Stimulated activated CD8-positive, alpha-beta memory T cell treated with anti-CD3 and anti-CD28 coated beads, Interleukin-7, amount 100 ng/mL, for 24 hours (primary cell): ENCODE data around the gene SPOPL.
"Not testable (repeated sequence)": the region's sequence is repeated elsewhere in the genome, so short reads cannot be mapped to it uniquely, and the experiment has no call there.

ENCODE experiments used
- DNase-seq: peaks from one replicate; pipeline ENCODE4 v3.0.0-alpha.2; 2020; ENCODE audit warnings: low read depth

SPOPL gene

DNA sequence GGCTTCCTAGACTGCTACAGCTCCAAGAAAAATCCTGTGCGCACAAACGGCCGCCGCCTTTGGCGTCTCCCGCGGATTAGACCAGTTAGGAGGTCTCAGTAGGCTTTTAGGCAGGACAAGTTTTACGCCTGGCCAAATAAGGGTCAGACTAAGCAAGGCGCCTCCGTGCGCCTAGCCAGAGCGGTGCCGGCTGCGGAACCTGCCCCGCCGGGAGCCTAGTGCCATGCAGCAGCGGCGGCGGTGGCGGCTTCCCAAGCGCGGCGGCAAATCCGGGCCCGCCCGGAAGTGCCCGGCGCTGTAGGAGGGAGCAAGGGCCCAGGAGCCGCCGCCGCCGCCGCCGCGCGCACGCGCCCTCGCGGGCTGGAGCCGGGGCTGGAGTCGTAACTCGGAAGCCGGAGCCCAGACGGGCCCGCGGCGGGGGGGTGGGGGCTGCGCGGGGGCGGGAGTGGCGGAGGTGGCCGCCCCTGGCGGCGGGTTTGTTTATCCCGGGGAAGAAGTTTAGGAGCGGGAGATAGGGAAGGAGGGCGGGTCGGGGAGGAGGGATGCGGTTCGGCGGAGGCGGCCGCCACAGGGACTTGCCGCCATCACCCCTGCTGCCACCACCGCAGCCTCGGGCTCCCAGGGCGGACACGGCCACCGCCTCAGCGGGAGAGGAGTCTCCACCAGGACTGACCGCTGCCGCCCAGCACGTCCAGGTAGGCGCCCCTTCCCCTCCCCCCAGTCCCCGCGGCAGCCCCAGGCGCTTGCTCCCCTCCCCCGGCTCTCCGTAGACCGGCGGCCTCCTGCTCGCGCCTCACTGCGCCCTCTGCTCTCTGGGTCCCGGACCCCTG lies at the start of gene SPOPL:
SPOPL (plus strand) TSS at position 346 of the 830 bp plus-strand sequence. CDS start 48,447 bp downstream, outside the sequence.
- peak; percentile 71 for DNase-seq

DNA sequence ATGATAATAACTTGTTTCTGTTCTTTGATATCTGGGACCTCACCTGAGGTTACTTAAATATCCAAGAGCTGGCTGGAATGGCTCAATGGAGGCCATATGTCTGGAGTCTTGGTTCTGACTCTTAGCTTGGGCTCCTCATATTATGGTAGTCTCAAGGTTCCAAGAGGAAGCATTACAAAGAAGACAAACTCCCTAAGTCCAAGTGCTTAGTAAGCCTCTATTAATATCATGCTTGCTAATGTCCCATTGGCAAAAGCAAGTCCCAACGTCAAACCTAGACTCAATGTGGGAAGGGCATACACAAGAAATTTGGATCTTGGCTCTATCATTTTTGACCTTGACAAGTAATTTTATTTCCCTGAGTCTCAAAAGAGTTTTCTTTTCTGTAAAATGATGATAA lies 49.2 kb upstream of the SPOPL start:
- DNase-seq = no peak

DNA sequence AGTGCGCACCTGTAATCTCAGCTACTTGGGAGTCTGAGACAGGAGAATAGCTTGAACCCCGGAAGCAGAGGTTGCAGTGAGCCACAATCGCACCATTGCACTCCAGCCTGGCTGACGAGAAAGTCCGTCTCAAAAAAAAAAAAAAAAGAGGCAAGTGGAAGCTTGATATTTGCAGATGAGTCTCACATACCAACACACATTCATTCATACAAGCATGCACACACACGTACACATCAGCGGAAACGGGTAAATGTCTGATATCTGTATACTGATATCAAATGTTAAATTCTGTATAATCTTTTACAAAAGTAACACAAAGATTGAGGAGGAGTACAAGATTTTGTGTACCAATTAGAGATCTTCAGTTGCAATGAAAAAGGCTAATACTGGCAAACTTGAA lies 47.8 kb upstream of the SPOPL start:
- no peak for DNase-seq

DNA sequence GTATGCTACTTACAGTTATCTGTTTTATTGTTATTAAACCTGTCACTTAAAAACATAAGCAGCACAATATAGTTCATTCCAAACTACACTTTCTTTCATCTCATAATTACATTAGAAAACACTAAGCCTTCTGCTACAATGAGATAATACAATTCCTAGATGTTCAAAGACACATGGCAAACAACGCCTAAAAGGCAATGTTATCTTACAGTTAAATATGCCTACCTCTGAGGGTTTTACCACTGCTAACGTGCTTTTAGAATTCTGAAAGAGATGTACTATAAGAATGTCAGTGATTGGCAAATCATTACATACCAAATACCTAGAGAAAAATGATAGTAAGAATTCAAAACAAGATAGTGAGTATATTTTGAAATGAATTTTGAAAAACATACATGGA lies 46.8 kb upstream of the SPOPL start:
- no peak for DNase-seq

DNA sequence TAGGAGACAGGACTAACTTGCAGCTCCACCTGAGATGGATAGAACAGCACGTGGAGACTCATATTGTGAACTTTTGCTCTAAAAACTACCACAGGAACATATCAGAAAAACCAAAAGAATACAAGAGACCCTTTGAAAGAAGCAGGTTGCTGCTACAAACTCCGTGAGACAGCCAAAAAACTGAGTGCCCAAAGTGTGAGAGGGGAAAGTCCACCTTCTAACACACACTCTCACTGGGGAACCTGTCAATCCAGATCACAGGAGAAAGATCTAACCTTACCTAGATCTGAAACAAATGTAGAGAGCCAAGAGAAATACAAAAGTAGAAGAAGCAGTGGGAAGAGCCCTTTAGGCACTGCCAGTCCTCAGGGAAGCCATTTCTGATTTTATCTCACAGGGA lies 46.3 kb upstream of the SPOPL start:
- no peak for DNase-seq

DNA sequence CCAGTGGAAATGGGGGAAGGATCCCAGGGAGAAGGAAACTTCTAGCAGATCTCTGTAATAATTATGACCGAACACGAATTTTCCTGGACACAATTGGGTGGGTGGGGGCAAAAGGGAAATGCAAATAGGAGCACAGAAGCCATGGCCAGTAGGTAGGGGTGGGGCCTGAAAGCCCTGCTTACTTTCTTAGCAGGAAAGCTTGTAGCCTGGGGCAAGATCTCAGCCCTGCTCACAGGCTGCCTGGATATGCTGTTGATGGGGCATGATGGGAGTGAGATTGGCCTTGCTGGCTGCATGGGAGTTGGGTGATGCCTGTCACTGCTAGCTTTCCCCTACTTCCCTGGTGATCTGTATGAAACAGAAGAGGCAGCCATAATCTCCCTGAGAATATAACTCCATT lies 45.9 kb upstream of the SPOPL start:
- no peak for DNase-seq

DNA sequence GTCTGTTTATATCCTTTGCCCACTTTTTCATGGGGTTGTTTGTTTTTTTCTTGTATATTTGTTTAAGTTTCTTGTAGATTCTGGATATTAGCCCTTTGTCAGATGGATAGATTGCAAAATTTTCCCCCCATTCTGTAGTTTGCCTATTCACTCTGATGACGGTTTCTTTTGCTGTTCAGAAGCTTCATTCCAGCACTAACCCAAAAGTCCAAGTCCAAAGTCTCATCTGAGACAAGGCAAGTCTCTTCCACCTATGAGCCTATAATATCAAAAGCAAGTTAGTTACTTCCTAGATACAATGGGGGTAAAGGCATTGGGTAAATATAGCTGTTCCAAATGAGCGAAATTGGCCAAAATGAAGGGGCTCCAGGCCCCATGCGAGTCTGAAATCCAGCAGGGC lies 38.9 kb upstream of the SPOPL start:
- DNase-seq = not testable (repeated sequence)

DNA sequence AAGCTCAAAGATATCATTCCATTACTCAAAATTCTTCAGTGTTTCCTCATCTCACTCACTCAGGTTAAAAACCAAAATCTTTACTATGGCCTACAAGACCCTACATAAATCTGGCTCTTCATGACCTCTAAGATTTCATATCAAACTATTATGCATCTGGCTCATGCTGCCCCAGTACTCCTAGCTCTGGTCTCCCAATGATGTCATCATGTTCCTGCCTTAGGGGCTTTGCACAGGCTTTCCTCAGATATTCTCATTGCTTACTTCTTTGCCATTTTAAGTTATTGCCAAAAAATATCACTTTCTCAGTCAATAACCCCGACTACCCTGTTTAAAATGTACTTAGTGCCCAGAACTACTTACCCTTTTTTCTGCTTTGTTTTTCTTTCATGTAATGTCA lies 33.0 kb upstream of the SPOPL start:
- no peak for DNase-seq

DNA sequence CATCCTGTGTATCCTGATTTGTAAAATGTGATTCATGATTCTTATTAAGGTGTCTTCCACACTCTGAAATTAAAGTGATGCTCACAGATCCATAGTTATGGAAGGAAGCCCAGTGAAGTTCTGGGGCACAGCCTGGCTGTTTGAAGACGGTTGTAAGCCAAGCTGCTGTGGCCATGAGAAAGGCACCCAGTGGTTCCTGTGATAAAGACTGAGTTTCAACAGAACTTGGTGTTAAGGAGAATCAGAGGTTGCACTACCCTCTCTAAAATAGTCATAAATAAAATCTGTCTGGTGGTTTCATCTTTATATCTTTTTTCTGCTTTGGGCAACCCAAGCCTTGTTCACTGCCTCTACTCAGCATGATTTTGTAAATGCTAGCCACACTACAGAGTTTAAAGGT lies 32.2 kb upstream of the SPOPL start:
- DNase-seq = no peak

DNA sequence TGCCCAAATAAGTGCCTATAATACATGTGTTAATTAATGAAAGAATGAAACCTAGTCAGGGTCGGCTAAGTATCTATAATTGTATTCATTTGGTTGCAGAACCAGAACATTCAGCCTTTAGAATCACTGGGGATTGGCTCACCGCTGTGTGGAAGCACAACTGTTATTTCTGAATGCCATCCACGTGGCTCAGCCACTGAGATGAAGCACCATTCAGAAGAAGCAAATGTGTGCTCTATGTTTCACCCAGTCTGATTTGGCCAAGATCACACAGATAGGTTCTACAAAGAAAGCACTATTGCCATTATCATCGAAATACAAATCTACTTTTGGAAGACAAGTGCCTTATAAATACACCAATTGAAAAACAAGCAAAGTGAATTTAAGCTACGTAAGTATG lies 30.6 kb upstream of the SPOPL start:
- DNase-seq = no peak

DNA sequence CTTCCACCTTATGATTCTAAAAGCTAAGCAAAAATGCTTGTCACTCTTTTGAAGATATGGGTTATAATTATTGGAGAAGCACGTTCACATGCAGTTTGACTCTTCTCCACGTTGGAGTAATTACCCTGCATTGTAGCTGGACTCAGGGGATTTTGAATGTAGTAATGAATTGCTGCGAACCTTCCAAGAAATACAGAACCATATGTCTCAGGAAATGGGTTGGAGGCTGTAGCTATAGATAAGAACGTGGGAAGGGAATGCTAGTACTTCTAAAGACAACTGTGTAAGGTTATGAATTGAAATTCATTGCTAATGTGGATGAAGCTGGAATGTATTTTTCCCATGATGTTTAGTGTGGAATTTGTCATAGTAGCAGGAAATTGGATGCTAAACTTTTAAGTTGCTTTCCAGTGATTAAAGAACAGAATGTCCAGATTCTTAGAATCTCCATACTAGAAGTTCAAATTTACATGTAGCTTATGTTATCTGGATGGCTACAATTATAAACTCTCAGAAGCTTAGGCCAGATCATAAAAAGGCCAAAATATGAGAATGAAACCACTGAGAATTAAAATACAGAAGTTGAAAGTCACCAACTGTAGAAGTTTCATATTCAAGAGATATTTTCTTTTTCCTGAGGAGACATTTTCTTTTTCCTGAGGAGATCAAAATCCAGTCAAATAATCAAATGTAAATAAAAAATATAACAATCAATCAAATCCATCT lies 27.3 kb upstream of the SPOPL start:
- no peak for DNase-seq

DNA sequence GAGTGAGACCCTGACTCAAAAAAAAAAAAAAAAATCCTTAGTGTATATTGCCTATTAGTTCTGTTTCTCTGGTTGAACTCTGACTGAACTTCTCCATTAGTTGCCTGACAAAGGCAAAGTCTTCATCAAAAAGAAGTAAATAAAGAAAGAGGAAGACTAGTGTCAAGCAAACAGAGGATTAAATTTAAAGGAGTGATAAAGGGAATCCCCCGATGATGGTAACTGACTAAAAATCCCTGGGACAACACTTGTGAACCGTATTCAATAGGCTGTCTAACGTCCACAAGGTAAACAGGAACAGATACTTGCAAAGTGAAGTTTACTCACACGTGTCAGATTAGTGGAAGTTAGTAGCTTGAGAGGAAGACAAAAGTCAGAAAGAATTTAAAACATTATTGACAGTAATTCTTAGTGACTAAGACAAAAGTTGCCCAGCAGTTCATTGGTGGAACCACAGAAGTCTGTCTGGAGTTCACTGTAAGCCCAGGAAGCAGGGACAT lies 26.2 kb upstream of the SPOPL start:
- DNase-seq = no peak

DNA sequence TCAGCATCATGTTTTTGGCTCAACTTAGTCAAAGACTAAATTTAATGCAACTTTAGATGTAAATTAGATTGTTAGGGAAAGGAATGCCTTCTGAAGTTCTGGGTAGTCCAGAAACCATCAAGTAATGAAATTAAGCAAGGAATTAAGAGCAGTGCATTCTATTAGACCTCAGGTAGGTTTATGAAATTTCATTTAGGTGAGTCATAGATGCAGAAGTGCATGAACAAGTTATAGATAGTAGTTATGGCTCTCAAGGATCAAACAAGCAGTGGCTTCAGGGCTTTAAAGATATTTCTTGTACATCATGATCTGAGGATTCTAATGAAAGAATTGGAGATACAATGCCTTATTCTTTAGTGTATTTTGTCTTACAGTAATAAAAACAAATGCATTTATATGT lies 25.4 kb upstream of the SPOPL start:
- DNase-seq = no peak

DNA sequence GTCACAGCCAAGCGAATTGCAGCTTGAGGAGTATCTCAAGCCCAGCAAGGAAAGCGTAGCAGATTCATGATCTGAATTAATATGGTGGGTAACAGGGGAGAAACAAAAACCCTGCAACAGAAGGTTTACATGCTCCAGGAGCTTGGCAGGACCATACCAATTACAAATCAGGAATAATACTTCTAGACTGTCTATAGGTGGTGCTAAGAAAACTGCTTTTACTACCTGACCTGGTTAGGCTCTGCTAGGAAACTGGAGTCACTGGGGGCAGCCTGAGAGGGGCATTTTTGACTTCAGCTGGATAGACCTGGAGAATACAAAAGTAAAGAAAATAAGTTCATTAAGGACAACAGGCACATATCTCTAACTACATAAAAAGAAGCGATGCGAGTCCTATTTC lies 24.6 kb upstream of the SPOPL start:
- no peak for DNase-seq

DNA sequence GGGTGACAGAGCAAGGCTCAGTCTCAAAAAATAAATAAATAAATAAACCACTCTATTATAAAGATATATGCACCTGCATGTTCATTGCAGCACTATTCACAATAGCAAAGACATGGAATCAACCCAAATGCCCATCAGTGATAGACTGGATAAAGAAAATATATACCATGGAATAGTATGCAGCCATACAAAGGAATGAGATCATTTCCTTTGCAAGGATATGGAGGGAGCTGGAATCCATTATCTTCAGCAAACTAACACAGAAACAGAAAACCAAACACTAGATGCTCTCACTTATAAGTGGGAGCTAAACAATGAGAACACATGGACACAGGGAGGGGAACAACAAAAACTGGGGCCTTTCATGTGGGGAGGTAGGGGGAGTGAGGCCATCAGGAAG lies 18.8 kb upstream of the SPOPL start:
- DNase-seq = not testable (repeated sequence)

DNA sequence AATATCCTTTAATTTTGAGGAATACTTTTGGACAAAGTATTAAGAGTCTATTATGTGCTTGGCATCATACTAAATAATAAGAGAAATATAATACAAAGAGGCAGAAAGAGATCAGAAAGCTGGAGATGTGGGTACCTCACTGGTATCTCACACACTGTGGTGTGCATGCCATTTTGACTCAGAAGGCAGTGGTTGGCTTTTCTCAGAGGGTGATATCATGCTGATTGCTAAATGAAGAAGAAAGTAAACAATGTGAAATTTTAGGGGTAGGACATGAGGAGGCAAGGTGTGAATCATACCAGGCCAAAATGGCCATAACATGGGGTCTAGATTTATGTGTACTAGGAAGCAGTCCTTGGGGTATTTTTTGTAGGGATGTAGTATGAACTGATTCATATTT lies 16.6 kb upstream of the SPOPL start:
- DNase-seq = no peak

DNA sequence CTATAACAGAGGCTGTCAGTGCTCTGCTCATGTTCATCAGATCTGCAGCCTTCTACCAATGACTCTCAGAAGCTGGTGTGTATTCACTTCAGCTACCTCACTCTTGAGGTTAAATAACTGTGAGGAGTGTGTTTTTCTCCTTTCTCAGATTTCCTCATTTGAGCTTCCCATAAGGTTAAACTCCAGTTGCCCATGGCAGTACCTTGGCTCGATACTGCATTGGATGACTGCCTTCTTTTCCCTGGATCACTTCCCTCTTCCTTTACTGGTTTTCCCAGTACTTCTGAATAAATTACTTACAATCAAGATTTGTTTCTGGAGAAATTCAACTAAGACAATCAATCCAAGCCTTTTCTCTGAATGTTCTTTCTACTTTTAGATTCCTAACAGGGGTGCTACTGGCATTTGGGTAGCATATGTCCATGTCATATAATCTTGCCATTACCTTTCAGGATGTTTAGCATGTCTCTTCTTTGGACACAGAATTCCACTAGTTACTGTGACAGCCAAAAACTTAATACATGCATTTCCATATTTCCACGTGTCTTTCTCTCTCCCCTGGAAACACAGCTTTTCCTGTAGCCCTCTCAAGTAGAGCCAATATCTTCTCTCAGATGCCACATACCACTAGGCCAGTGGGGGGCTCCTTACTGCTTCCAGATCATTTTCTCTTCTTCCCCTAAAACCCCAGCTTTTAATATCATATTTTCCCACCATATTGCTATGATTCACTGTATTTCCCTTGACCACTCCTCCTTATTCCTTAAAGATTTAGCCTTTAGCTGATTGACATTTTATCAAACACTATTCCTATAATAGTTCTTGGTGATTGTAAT lies 15.0 kb upstream of the SPOPL start:
- DNase-seq = no peak

DNA sequence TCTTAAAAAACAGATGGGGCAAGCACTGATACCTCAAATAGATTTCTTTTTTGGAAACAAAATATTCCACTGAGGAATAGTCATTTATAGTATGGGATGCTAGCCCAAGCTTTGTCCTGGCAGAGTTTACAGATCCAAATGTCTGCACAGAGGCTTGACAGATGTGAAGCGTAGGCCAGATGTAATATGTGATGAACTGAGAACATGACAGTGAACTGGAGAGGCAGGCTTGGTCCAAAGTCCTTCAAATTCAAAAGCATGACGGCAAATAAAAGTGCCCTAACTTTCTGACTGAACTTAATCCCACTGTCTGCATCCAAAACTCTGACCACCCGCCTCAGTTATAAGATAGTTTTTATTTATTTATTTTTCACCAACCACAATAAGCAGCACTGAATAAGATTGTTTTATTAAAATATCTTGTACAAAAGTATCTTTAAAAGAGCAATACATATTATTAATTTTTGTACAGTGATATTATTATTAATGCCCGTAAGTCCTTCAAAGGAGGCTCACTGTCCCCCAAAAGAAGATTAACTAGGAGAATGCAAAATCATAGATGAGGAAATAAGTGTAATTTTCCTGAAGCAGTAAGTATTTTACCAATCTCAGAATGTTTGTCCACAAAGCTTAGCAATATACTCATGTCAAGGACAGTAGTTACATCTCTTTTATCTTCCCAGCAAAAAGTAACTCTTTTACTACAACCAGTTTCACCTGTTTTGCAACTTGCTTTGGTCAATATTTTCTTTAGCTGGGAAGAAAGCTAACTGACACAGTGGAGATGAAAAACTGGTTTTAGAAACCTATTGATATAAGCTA lies 10.7 kb upstream of the SPOPL start:
- no peak for DNase-seq

DNA sequence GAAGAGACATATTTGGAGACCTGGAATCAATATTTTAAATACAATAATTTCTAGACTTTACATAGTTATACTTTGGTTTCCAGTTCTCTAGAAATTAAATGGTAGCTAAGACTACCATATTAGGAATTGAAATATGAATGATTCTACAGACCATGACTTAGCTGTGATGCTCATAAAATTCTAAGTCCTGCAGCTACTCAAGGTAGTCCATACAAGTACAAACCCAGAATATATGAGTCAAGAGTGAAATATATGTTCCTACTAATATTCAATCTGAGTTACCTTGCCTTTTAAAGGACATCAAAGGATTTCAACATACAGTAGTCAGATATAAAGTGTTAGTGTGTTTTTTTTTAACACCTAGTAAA lies 10.1 kb upstream of the SPOPL start:
- DNase-seq = no peak

DNA sequence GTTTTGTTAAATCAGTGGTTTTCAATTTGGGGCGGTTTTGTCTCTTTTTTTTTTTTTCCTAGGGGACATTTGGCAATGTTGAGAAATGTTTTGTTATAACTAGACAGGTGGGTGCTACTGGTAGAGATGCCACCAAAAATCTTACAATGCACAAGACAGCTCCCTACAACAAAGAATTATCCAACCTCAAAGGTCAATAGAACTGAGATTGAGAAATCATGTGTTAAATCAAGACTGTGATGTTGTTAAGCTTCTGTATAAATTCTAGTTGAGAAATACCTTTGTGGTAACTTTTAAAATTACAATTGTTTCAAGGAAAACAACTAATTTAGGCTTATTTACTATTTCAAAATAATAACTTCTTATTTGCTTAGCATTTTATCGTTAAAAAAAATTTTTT lies 9.4 kb upstream of the SPOPL start:
- no peak for DNase-seq

DNA sequence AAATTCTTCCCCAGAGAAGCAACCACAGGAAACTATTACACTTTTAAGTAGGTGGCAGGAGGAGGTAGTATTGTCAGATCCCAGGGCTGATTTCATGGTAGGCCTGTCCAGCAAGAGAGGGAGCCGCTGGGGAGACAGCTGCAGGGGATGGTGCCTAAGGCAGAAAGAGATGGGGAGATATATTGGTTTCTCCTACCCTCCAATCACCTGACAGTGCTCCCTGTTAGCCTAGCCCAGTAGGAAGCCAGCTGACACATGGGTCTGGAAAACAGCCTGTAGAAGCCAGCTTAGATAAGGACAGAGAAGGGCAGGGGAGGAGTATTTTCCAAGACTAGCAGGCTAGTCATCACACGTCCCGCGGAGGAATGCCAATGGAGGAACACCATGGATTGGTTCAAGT lies 8.2 kb upstream of the SPOPL start:
- DNase-seq = no peak
